ENCODE measurements around the gene RSPO1.
"Not testable (repeated sequence)": the region's sequence is repeated elsewhere in the genome, so short reads cannot be mapped to it uniquely, and the experiment has no call there.

RSPO1 gene

GRCh38 chr1:37634244-37634991, at the start of gene RSPO1:
RSPO1 (minus strand) TSS chr1:37634892; CDS start chr1:37629661, 5,231 bp downstream.
- peak; percentile 11 for DNase-seq (ENCODE audit: low spot score)

DNA sequence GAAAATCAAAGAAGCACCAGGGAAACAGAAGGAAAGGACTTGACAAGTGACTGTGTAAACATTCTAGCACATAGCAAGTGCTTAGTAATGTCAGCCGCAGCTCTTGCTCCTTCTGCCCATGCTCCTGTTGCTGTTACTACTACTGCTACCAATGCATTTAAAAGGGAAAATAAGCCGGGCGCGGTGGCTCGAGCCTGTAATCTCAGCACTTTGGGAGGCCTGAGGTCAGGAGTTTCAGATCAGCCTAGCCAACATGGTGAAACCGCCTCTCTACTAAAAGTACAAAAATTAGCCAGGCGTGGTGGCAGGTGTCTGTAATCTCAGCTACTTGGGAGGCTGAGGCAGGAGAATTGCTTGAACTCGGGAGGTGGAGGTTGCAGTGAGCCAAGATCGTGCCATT, 49.5 kb upstream of the RSPO1 start:
- not testable (repeated sequence) for DNase-seq (ENCODE audit: low spot score)

GRCh38 chr1:37682334-37682987, 47.8 kb upstream of the RSPO1 start:
- DNase-seq (ENCODE audit: low spot score), result peak; percentile 41

DNA sequence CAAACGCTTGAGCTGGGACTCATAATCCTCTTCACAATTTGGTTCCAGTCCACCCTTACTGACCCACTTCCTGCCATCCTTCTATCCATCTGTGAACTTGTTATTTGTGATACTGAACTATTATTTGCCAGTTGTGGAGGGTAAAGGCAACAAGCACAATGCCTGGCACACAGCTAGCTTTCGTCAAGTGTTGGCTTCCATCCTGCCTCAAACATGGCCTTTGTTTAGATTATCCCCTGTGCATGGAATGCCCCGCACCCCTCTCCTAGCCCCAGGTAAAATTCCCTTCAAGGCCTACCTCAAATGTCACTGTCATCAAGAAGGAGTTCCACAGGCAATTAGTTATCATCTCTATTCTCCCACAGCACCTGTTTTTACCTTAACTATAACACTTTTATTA, 46.2 kb upstream of the RSPO1 start:
- no peak for DNase-seq (ENCODE audit: low spot score)

GRCh38 chr1:37677808-37678207, 43.1 kb upstream of the RSPO1 start:
- no peak for DNase-seq (ENCODE audit: low spot score)

GRCh38 chr1:37677143-37677439, 42.4 kb upstream of the RSPO1 start:
- no peak for DNase-seq (ENCODE audit: low spot score)

GRCh38 chr1:37676281-37677142, 41.8 kb upstream of the RSPO1 start:
- DNase-seq (ENCODE audit: low spot score), result no peak

DNA sequence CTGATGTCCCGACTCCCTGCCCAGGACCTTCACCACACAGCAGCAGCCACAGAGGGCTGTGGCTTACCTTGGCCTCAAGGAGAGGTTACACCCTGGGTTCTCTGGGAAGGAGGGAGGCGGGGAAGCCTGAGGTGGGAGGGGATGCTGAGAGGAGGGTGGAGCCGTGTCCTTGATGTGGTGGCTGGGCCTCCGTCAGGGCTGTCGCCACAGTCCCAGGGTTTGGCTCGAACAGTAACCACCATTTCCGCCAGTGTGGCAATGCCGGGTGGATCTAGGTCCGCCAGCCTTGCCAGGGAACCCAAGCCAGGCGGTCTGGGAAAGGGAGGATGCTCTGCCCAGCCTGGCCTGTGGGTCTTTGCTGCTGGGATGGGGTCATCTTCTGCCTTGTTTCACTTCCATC, 39.2 kb upstream of the RSPO1 start:
- DNase-seq (ENCODE audit: low spot score), result peak; percentile 87

DNA sequence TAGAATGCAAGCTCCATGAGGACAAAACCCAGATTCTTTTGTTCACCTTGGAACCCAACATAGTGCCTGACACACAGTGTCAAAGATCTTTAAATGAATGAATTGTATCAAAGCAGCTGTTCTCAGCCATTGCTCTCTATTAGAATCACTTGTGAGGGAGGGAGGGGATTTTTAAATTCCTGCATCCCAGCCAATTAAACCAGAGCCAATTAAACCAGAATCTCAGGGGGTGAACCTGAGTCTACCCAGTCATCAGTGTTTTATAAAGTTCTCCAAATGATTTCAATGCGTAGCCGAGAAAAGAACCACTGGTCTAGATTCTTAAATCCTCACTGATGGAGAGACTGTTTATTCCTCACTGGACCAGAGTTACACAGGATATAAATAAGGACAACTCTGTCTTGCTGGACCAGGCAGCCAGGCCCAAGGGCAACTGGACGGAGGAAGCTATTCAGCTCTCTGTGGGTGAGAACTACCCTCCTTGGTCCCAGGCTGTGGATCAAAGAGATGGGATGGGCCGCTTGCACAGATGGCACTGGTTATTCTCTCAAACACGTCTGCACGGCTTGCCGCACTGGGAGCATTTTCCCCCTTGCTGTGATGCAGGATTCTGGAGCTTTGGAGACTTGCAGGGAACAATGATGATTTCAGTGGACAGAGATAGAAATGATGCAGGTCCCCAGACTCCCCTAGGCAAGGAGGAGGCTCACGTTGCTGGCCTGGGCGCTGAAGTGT, 37.6 kb upstream of the RSPO1 start:
- no peak for DNase-seq (ENCODE audit: low spot score)

- DNase-seq (ENCODE audit: low spot score), result no peak
Observed at GRCh38 chr1:37671261-37671660, 36.6 kb upstream of the RSPO1 start.

DNA sequence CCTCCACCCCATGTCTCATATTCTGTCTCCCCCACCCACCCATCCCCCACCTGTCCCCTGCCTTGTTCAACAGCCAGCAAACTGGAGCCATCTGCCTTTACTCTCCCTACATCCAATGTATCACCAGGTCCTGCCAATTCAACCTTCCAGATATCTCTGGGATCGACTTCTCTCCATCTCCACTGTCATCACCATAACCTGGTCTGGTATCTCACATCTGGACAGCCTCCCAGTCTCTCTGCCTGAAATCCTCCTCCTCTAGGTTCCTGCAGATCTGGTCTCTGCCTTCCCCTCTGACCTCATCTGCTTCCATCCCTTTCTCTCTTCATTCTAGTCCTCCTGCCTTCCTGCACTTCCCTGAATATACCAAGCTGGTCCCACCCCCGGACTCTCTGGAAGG, 35.4 kb upstream of the RSPO1 start:
- DNase-seq (ENCODE audit: low spot score), result no peak

GRCh38 chr1:37667023-37667671, 32.5 kb upstream of the RSPO1 start:
- no peak for DNase-seq (ENCODE audit: low spot score)

DNA sequence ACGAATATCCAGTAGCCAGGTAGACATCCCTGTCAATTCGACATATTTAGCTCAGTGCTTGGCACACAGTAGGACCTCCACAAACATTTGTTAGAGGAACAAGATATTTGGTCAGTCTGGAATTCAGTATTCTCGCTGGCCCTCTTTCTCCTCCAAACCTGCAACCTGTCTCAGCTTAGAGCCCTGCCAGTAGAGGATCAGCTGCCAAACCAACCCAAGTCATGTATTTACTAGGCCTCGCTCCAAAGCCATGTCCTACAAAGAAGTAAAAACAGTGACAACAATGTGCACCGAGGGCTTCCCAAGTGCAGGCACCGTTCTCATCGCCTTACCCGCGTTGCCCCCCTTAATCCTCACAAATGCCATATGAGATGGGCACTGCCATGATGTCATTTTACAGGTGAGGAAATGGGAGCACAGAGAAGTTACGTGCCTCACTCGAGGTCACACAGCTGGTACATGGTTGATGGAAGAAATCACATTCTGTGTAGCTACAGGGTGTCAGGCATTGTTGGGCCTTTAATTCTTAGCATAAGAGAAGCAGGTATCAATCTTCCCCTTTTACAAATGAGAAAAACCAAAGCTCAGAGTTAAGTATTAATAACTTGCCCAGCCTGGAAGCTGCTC, 31.7 kb upstream of the RSPO1 start:
- no peak for DNase-seq (ENCODE audit: low spot score)

GRCh38 chr1:37663426-37664000, 28.8 kb upstream of the RSPO1 start:
- no peak for DNase-seq (ENCODE audit: low spot score)

GRCh38 chr1:37662031-37662755, 27.5 kb upstream of the RSPO1 start:
- no peak for DNase-seq (ENCODE audit: low spot score)

- DNase-seq (ENCODE audit: low spot score), result no peak
Observed at GRCh38 chr1:37661401-37661800, 26.7 kb upstream of the RSPO1 start.

DNA sequence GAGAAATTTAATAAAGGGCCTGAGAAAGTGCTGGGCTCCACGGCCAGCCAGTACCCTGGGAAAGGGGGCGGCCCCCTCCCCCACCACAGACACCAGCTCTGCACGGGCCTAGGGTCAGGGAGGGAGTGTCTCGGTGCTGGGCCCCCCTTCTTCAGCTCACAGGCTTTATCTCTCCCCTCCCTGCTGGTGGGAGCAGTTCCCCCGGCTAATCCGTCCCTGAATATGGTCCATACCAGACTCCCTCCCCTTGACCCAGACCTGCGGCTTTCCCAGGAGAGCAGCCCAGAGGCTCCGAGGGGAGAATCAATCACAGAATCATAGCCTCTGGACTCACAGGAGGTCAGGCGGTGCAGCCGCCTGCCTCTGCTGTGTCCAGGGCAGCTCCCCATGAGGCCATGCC, 26.0 kb upstream of the RSPO1 start:
- no peak for DNase-seq (ENCODE audit: low spot score)

DNA sequence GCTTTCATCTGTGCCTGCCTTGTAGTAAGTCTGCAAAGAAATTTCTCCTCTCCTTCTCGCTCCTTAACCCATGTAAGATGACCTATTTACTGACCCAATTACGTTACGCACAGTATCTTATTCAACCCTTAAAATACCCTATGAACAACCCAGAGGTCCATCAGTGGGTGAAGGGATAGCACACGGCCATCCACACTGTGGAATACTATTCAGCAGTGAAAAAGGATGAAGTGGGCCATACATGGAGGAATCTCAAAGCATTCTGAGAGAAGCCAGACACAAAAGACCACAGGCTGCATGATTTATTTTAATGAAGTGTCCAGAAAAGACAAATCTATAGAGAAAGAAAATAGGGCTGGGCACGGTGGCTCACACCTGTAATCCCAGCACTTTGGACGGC, 23.8 kb upstream of the RSPO1 start:
- DNase-seq (ENCODE audit: low spot score), result no peak

DNA sequence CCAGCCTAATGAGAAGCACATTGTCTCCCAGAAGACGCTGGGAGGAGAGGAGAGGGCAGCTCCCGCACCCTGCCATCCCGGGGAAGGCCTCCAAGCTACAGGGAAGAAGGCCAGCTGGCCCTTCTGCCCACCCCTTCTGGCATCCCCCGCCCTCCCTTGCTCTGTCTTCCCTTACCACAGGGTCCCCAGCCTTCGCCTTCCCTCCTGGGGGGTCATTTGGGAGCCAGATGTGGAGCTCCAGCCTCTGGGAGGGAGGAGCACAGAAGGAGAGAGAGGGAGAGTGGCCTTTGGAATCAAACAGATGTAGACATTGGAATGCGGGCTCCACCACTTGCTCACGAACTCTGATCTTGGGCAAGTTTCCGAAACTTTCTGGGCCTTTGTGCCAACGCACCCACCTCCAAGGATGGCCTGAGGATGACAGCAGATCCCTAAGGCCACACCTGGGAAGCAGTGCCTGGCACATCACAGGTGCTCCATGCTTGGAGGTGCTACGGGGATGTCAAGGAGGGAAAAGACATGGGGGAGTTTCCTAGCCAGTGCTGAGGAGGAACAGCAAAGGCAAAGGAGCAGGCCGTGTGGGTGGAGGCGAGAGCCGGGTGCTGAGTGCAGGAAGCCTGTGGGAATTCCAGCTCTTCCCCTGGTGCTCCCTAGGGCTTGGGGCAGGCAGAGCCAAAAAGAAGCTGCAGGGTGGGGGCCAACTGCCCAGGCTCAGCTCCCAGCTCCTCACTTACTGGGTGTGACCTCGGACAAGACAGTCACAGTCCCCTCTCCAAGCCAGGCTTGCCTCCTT, 23.1 kb upstream of the RSPO1 start:
- DNase-seq (ENCODE audit: low spot score), result no peak

Data from SW480 (cell line).